K562 (cell line): ENCODE results near the gene AKAP12. TPM values are rescaled to one million over a fixed set of nuclear protein-coding genes. Genes with fewer than 3 reads are reported as not detected.

Experiments
- COPS2 ChIP-seq: fragments of 450-650 bp; conservative IDR thresholded peaks from 2 replicates; pipeline ENCODE4 v1.6.1; 2016; ENCODE audit warnings: mild to moderate bottlenecking, moderate library complexity
- ELF4 ChIP-seq: fragments of 450-650 bp; formaldehyde crosslinking; IDR thresholded peaks from 2 replicates; pipeline ENCODE4 v1.4.0; 2022; ENCODE audit warnings: missing genetic modification characterization
- FOXK2 ChIP-seq, 2 experiments: fragments of 450-650 bp; IDR thresholded peaks in 1 of 2; conservative IDR thresholded peaks in 1 of 2; 2 replicates each; pipeline ENCODE4 v1.6.1; 2016; ENCODE audit warnings: low read depth in 2 of 2, mild to moderate bottlenecking in 1 of 2
- HSF4 ChIP-seq: fragments of 250-450 bp; sonication (Bioruptor Pico); IDR thresholded peaks from 2 replicates; pipeline ENCODE4 v2.1.2; 2022; ENCODE audit warnings: mild to moderate bottlenecking, moderate library complexity, borderline replicate concordance
- MBD2 ChIP-seq: sonication (generic); IDR thresholded peaks from 2 replicates; pipeline ENCODE4 v1.6.1; 2016; ENCODE audit warnings: low read depth, borderline replicate concordance
- NONO ChIP-seq, 2 experiments: fragments of 200-400 bp in 1 of 2; fragments of 450-650 bp in 1 of 2; formaldehyde crosslinking in 1 of 2; IDR thresholded peaks; 2 replicates each; pipeline ENCODE4 v1.6.1; 2017; ENCODE audit warnings: low read depth in 2 of 2, mild to moderate bottlenecking in 2 of 2, moderate library complexity in 2 of 2, low read length in 1 of 2
- POLR2G ChIP-seq: fragments of 200-400 bp; formaldehyde crosslinking; IDR thresholded peaks from 2 replicates; pipeline ENCODE4 v1.6.1; 2017; ENCODE audit warnings: low read depth, mild to moderate bottlenecking, antibody characterized with exemption, low read length, moderate library complexity
- POLR3G ChIP-seq: IDR thresholded peaks from 2 replicates; pipeline ENCODE4 v1.6.1; 2011; ENCODE audit not compliant: insufficient read length, insufficient replicate concordance; ENCODE audit errors: extremely low read depth
- RAD21 ChIP-seq, 2 experiments: fragments of 250-450 bp in 1 of 2; fragments of 450-650 bp in 1 of 2; sonication (Bioruptor Pico) in 1 of 2; formaldehyde crosslinking in 1 of 2; IDR thresholded peaks in 1 of 2; conservative IDR thresholded peaks in 1 of 2; 2 replicates each; pipeline versions ENCODE4 v1.4.0 to v1.8.0; 2020 to 2022; ENCODE audit warnings: mild to moderate bottlenecking in 2 of 2, moderate library complexity in 1 of 2
- RHOXF2B ChIP-seq: fragments of 250-450 bp; sonication (Bioruptor Pico); conservative IDR thresholded peaks from 2 replicates; pipeline ENCODE4 v1.5.1; 2021
- SMARCE1 ChIP-seq: fragments of 450-650 bp; IDR thresholded peaks from 2 replicates; pipeline ENCODE4 v1.7.1; 2016; ENCODE audit warnings: mild to moderate bottlenecking
- TAF1 ChIP-seq: IDR thresholded peaks from 2 replicates; pipeline ENCODE4 v1.6.1; 2011; ENCODE audit warnings: mild to moderate bottlenecking, low read length, moderate library complexity; ENCODE audit not compliant: insufficient read depth, control insufficient read depth, severe bottlenecking; ENCODE audit errors: extremely low read depth
- TEAD2 ChIP-seq: fragments of 450-650 bp; IDR thresholded peaks from 2 replicates; pipeline ENCODE4 v1.6.1; 2016; ENCODE audit warnings: missing genetic modification characterization, control low read depth, missing compliant biosample characterization
- TOE1 ChIP-seq, 2 experiments: fragments of 450-650 bp in 1 of 2; sonication (generic) in 1 of 2; formaldehyde crosslinking in 1 of 2; IDR thresholded peaks; 2 replicates each; pipeline versions ENCODE4 v1.7.1 to v1.8.0; 2016 to 2022; ENCODE audit warnings: borderline replicate concordance in 2 of 2, mild to moderate bottlenecking in 2 of 2, antibody characterized with exemption in 1 of 2, inconsistent platforms in 1 of 2, low read depth in 1 of 2, missing genetic modification reagents in 1 of 2, moderate library complexity in 1 of 2
- ZKSCAN8 ChIP-seq: fragments of 200-800 bp; sonication (Bioruptor generic); IDR thresholded peaks from 2 replicates; pipeline ENCODE4 v1.6.1; 2016; ENCODE audit warnings: missing genetic modification characterization, missing compliant biosample characterization
- ZNF79 ChIP-seq: fragments of 250-450 bp; sonication (Bioruptor Pico); IDR thresholded peaks from 2 replicates; pipeline ENCODE4 v1.4.0; 2020; ENCODE audit warnings: low read depth, mild to moderate bottlenecking, moderate library complexity
- polyA plus RNA-seq, 8 experiments: library from polyadenylated mRNA; depleted of rRNA in 4 of 8; stranded (reverse) in 5 of 8; unstranded in 3 of 8; fragments of >200 nt; fragmentation: Nextera tagmentation in 2 of 8; fragmentation: Illumina TruSeq in 1 of 8; extraction: Ambion mirVana in 2 of 8; extraction: Trizol in 1 of 8; gene quantifications; 2 replicates each; pipeline versions ENCODE4 v1.2.1 to v1.2.3, GENCODE V29; 2011 to 2014; ENCODE audit warnings: inconsistent platforms in 1 of 8, missing spikeins in 1 of 8
- total RNA-seq, 7 experiments: library from RNA; depleted of rRNA in 6 of 7; stranded (reverse); fragments of >200 nt in 6 of 7; fragmentation: Illumina TruSeq in 2 of 7; extraction: Trizol in 2 of 7; gene quantifications; 2 replicates each; pipeline versions ENCODE4 v1.2.1 to v1.2.3, GENCODE V29; 2011 to 2021; ENCODE audit warnings: low replicate concordance in 1 of 7
- TF ChIP-seq, protein P1 (sequence below): fragments of 250-450 bp; sonication (Bioruptor Pico); IDR thresholded peaks from 2 replicates; pipeline ENCODE4 v1.8.0; 2021; ENCODE audit warnings: moderate library complexity, mild to moderate bottlenecking, inconsistent platforms
- TF ChIP-seq, protein P2 (sequence below): fragments of 250-450 bp; sonication (Bioruptor Pico); IDR thresholded peaks from 2 replicates; pipeline ENCODE4 v1.4.0; 2020

AKAP12 gene
- total and polyA plus RNA-seq, 9 of the 15 experiments (the other 6 are each of a cell fraction or from before 2014, with no cell fraction given): 0.08 to 2.0 (median 0.62) TPM

DNA sequence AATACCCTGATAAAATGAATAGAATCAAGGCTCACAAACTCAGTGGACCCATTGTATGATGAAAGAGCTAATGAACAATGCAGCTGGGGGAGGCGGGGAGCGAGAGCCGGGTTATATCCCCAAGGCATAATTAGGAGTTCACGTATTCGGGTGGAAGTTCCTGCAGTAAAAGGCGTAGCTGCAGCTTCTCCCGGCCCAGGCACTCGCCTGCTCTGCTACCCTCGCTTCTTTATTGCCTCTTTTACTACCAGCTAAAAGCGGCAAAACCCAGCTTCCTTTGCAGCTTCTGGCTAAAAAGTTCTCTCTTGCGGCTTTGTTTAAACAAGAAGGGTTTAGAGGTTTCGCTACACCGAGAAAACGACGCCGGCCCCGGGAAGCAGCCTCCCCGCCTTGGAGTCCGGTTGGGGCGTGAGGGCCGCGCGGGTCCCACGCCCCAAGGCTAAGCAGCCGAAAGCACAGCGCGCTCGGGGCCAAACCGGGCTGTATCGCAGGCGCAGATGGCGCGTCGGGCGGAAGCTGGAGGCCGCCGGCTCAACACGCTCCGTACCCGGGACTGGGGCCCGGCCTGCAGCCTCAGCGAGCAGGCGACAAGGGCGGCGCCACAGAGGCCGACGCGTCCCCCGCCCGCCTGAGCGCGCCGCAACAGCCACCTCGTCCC lies 150.0 kb downstream of the AKAP12 start (continued):
- TF ChIP-seq FOXK2 (conservative IDR thresholded peaks at IDR 0.05 in 1 of 2, IDR thresholded peaks at IDR 0.05 in 1 of 2; ENCODE audit: low read depth in 2 of 2) (peak in 1 of 2 experiments; percentile 19; a peak in 1 of 4 replicates), POLR3G (no peak), ZNF79 (CRISPR knock-in tag) (no peak), ZKSCAN8 (no peak), TEAD2 (no peak), RHOXF2B (CRISPR knock-in tag) (no peak), NONO (IDR thresholded peaks at IDR 0.05; ENCODE audit: low read depth in 2 of 2, low read length in 1 of 2) (peak; percentile 85 to 89), POLR2G (peak; percentile 97), SMARCE1 (0 out of 2 replicates have a peak, but pooled peaks have one; percentile 35), TAF1 (peak; percentile 86), ELF4 (CRISPR knock-in tag) (peak; percentile 57; the same call in 1 of the 2 replicates), TOE1 (IDR thresholded peaks at IDR 0.05; ENCODE audit: borderline replicate concordance) (no peak), TOE1 (CRISPR knock-in tag; IDR thresholded peaks at IDR 0.05; ENCODE audit: borderline replicate concordance, low read depth) (no peak), HSF4 (CRISPR knock-in tag) (no peak), MBD2 (peak; percentile 62; the same call in 1 of the 2 replicates), RAD21 (CRISPR knock-in tag; conservative IDR thresholded peaks at IDR 0.05 in 1 of 2, IDR thresholded peaks at IDR 0.05 in 1 of 2) (no peak; a peak in 1 of 4 replicates), COPS2 (no peak)
- TF ChIP-seq, protein P1, sequence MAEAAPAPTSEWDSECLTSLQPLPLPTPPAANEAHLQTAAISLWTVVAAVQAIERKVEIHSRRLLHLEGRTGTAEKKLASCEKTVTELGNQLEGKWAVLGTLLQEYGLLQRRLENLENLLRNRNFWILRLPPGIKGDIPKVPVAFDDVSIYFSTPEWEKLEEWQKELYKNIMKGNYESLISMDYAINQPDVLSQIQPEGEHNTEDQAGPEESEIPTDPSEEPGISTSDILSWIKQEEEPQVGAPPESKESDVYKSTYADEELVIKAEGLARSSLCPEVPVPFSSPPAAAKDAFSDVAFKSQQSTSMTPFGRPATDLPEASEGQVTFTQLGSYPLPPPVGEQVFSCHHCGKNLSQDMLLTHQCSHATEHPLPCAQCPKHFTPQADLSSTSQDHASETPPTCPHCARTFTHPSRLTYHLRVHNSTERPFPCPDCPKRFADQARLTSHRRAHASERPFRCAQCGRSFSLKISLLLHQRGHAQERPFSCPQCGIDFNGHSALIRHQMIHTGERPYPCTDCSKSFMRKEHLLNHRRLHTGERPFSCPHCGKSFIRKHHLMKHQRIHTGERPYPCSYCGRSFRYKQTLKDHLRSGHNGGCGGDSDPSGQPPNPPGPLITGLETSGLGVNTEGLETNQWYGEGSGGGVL (CRISPR knock-in tag): no peak
- TF ChIP-seq, protein P2, sequence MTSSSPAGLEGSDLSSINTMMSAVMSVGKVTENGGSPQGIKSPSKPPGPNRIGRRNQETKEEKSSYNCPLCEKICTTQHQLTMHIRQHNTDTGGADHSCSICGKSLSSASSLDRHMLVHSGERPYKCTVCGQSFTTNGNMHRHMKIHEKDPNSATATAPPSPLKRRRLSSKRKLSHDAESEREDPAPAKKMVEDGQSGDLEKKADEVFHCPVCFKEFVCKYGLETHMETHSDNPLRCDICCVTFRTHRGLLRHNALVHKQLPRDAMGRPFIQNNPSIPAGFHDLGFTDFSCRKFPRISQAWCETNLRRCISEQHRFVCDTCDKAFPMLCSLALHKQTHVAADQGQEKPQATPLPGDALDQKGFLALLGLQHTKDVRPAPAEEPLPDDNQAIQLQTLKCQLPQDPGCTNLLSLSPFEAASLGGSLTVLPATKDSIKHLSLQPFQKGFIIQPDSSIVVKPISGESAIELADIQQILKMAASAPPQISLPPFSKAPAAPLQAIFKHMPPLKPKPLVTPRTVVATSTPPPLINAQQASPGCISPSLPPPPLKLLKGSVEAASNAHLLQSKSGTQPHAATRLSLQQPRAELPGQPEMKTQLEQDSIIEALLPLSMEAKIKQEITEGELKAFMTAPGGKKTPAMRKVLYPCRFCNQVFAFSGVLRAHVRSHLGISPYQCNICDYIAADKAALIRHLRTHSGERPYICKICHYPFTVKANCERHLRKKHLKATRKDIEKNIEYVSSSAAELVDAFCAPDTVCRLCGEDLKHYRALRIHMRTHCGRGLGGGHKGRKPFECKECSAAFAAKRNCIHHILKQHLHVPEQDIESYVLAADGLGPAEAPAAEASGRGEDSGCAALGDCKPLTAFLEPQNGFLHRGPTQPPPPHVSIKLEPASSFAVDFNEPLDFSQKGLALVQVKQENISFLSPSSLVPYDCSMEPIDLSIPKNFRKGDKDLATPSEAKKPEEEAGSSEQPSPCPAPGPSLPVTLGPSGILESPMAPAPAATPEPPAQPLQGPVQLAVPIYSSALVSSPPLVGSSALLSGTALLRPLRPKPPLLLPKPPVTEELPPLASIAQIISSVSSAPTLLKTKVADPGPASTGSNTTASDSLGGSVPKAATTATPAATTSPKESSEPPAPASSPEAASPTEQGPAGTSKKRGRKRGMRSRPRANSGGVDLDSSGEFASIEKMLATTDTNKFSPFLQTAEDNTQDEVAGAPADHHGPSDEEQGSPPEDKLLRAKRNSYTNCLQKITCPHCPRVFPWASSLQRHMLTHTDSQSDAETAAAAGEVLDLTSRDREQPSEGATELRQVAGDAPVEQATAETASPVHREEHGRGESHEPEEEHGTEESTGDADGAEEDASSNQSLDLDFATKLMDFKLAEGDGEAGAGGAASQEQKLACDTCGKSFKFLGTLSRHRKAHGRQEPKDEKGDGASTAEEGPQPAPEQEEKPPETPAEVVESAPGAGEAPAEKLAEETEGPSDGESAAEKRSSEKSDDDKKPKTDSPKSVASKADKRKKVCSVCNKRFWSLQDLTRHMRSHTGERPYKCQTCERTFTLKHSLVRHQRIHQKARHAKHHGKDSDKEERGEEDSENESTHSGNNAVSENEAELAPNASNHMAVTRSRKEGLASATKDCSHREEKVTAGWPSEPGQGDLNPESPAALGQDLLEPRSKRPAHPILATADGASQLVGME: peak; percentile 83; the same call in 1 of the 2 replicates
